Psoas muscle (tissue), 8 donors: ENCODE results near the gene ERV3-1. TPM values are rescaled to one million over a fixed set of nuclear protein-coding genes. Genes with fewer than 3 reads are reported as not detected.
"Not testable (repeated sequence)": the region's sequence is repeated elsewhere in the genome, so short reads cannot be mapped to it uniquely, and the experiment has no call there.

ENCODE experiments used
- ATAC-seq, 4 donors: fragments of 200-7000 bp; cut with Tn5 transposase; one replicate each; pipeline ENCODE4 v1.9.1; 2020; ENCODE audit warnings: moderate library complexity in 3 of 4, mild to moderate bottlenecking in 2 of 4
- DNase-seq, 2 donors: peaks; one replicate each; pipeline ENCODE4 v3.0.0-alpha.2; 2020
- H3K27ac ChIP-seq: fragments of 200-600 bp; one replicate; pipeline ENCODE4 v1.8.0; 2022
- H3K27me3 ChIP-seq, 3 donors: fragments of 200-600 bp in 1 of 3; one replicate each; pipeline versions ENCODE4 v1.6.1 to v1.8.0; 2013 to 2022; ENCODE audit warnings: low read length in 2 of 3, mild to moderate bottlenecking in 2 of 3, moderate library complexity in 1 of 3; ENCODE audit not compliant: insufficient read depth in 3 of 3
- H3K36me3 ChIP-seq, 2 donors: fragments of 200-600 bp in 1 of 2; one replicate each; pipeline versions ENCODE4 v1.6.1 to v1.8.0; 2013 to 2022; ENCODE audit warnings: low read depth in 1 of 2, mild to moderate bottlenecking in 1 of 2, moderate library complexity in 1 of 2; ENCODE audit not compliant: insufficient read depth in 1 of 2
- H3K4me1 ChIP-seq: fragments of 200-600 bp; one replicate; pipeline ENCODE4 v1.8.0; 2022
- H3K4me3 ChIP-seq: fragments of 200-600 bp; one replicate; pipeline ENCODE4 v1.8.0; 2022; ENCODE audit warnings: mild to moderate bottlenecking
- H3K9me3 ChIP-seq: fragments of 200-600 bp; one replicate; pipeline ENCODE4 v1.8.0; 2022
- CTCF ChIP-seq: fragments of 200-600 bp; IDR thresholded peaks from one replicate; pipeline ENCODE4 v1.8.0; 2022; ENCODE audit warnings: antibody characterized with exemption
- WGBS, 3 donors: extraction: QIAGEN DNeasy Blood & Tissue Kit; methylation state at CpG; one replicate each; pipeline versions ENCODE4 v1.1.6 to v1.1.7; 2013; 5-methylcytosine and 5-hydroxymethylcytosine counted together
- intact Hi-C, 2 donors: fragments of 100-400 bp; cut with DNase I; formaldehyde crosslinking; loops; one replicate each; pipeline versions ENCODE4 v1.11.0 to v1.14.2; 2022
- polyA plus RNA-seq, 3 donors: library from polyadenylated mRNA; stranded (reverse); fragments of 200-250 nt; gene quantifications; one replicate each; pipeline ENCODE4 v1.2.3, GENCODE V29; 2013
- total RNA-seq, 4 donors: library from RNA; stranded (reverse); fragmentation: NEBNext Ultra II Directional in 2 of 4; extraction: Animal tissue kit (Norgen Biotek cat#: 25700) in 2 of 4; gene quantifications; one replicate each; pipeline versions ENCODE4 v1.2.1 to v1.2.4, GENCODE V29; 2021 to 2023
- donor health status: healthy with polysubstance abuse.
- donor health status: DM: no; HTN: no; CAD: no; lungs with moderate emphysema.
- donor health status: Bipolar disorder and iron deficiency.
- donor health status: healthy.
- donor health status: DM: yes; HTN: yes; CAD: no.
- donor health status: DM: no; HTN: no; CAD: no.
- donor health status: DM: no; HTN: no; CAD: no.
- donor health status: DM: yes; HTN: yes; CAD: no.

Gene ERV3-1
- total and polyA plus RNA-seq, 7 donors = 0.80 to 7.2 (median 3.0) TPM

DNA sequence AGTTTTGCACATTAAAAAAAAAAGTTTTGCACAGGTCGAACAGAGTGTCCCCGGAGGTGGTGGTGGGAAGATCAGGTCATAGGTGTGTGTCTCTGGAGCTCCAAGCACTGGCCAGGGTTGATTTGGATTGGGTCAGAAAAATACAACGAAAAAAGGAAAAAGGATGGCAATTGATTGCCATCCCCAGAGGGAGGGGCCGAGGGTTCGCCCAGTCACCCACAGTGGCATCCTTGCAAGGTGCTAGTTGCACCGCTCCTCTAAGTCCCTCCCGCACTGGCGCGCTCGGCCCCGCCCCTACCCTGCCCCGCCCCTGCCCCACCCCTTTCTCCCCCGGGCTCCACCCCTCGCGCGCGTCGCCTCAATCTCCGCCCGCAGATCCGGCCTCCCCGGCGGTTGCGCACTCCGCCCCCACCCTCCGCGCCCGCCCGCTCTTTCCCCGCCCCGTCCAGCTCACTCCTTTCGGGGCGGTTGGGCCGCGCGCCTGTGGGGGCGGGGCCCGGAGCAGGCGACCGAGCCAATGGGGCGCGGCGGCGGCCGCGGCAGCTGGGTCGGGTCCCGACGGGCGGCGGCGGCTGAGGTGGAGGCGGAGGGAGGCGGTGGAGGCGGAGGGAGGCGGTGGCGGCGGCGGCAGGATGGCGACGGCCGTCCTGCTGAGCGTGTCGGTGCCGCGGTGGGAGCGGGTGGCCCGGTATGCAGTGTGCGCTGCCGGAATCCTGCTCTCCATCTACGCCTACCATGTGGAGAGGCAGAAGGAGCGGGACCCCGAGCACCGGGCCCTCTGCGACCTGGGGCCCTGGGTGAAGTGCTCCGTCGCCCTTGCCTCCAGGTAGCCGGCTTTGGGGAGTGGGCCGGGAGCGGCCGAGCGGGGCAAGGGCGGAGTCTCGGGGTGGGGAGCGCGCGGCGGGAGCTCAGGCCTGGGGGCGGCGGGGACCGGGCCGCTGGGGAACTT lies 31.5 kb upstream of the ERV3-1 start:
- 2 to 4% (median 2%) methylated on average over 22 to 85 of the region's 92 CpGs for WGBS, 3 donors
- ATAC-seq (peak; percentile 93 to 96 (median 96)), DNase-seq (peak; percentile 95 to 97)
- Histone ChIP-seq H3K4me1 (peaks cover 23% of the 10 kb centered on the region), H3K27ac (peak overlapping the region; percentile 91), H3K4me3 (peak overlapping the region; percentile 79), H3K9me3 (no peaks in the 10 kb centered on the region), H3K27me3 (no peaks in the 10 kb centered on the region), H3K36me3 (no peaks in the 10 kb centered on the region)
- intact Hi-C loops = no loop called here
- no peak for TF ChIP-seq CTCF

- peak overlapping the region; percentile 30 for H3K27ac ChIP-seq
These were observed 30.0 kb upstream of the ERV3-1 start for GRCh38 chr7:65036526-65036925.

GRCh38 chr7:65035469-65035868 lies 29.0 kb upstream of the ERV3-1 start:
- intact Hi-C loops, H3K27me3 ChIP-seq, ATAC-seq, DNase-seq, H3K9me3 ChIP-seq, H3K4me3 ChIP-seq, H3K36me3 ChIP-seq: not testable (repeated sequence)
- H3K4me1 ChIP-seq = peaks cover 23% of the 10 kb centered on the region
- H3K27ac ChIP-seq = peak overlapping the region; percentile 30

More at GRCh38 chr7:65036526-65036925, 30.0 kb upstream of the ERV3-1 start:
- ATAC-seq, H3K36me3 ChIP-seq, H3K9me3 ChIP-seq, DNase-seq, H3K4me3 ChIP-seq, intact Hi-C loops, H3K27me3 ChIP-seq: not testable (repeated sequence)
- WGBS, 3 donors = 5 to 29% (median 13%) methylated on average over 2 of the region's 2 CpGs
- peaks cover 23% of the 10 kb centered on the region for H3K4me1 ChIP-seq

GRCh38 chr7:65034120-65034782 lies 27.8 kb upstream of the ERV3-1 start:
- peaks cover 11% of the 10 kb centered on the region for H3K4me1 ChIP-seq
- H3K27me3 ChIP-seq, H3K27ac ChIP-seq, H3K9me3 ChIP-seq, H3K36me3 ChIP-seq, H3K4me3 ChIP-seq, DNase-seq, ATAC-seq, intact Hi-C loops: not testable (repeated sequence)
- WGBS, 3 donors = 78 to 87% (median 84%) methylated on average over 8 to 10 of the region's 10 CpGs

GRCh38 chr7:65033391-65033790 lies 26.9 kb upstream of the ERV3-1 start:
- H3K27me3 ChIP-seq, ATAC-seq, H3K36me3 ChIP-seq, H3K27ac ChIP-seq, H3K9me3 ChIP-seq, DNase-seq, H3K4me1 ChIP-seq, H3K4me3 ChIP-seq, intact Hi-C loops: not testable (repeated sequence)
- WGBS, 3 donors = 90 to 94% (median 91%) methylated on average over 24 to 29 of the region's 30 CpGs

DNA sequence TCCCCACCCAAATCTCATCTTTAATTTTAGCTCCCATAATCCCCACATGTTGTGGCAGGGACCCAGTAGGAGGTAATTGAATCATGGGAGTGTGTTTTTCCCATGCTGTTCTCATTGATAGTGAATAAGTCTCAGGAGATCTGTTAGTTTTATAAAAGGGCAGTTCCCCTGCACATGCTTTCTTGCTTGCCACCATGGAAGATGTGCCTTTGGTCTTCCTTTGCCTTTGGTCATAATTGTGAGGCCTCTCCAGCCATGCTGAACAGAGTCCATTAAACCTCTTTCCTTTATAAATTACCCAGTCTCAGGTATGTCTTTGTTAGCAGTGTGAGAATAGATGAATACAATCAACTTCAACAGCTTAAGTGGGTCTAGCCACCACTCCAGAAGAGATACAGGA lies 18.5 kb upstream of the ERV3-1 start:
- H3K9me3 ChIP-seq, H3K4me3 ChIP-seq, H3K27ac ChIP-seq, H3K4me1 ChIP-seq, H3K36me3 ChIP-seq, intact Hi-C loops, H3K27me3 ChIP-seq, ATAC-seq, DNase-seq: not testable (repeated sequence)

DNA sequence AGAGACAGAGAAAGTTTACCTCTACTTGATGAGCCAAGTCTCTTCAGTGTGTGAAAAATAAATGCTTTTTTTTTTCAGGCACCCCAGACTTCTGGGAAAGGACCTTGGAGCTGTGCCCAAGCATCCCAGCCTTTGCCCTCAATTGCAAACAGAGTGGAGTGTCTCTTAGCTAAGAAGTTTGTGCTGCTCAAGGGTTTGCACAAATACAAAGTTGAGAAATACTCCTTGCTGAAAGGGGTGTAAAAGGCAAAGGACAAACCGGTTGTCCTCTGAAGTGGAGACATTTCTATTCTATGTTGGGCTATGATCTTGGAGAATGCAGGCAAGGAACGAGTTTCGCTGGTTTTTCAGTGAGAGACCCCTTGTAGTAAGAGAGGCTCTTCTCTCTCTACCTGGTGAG lies 14.5 kb upstream of the ERV3-1 start:
- DNase-seq, H3K27me3 ChIP-seq, H3K36me3 ChIP-seq, H3K4me3 ChIP-seq, H3K9me3 ChIP-seq, intact Hi-C loops, ATAC-seq, H3K4me1 ChIP-seq, H3K27ac ChIP-seq: not testable (repeated sequence)
- WGBS, 3 donors = 79 to 80% (median 80%) methylated on average over 1 to 2 of the region's 3 CpGs

- H3K4me1 ChIP-seq = peaks cover 11% of the 10 kb centered on the region
- intact Hi-C loops = not testable (repeated sequence)
These were observed 3.4 kb upstream of the ERV3-1 start for GRCh38 chr7:65009881-65010280.

DNA sequence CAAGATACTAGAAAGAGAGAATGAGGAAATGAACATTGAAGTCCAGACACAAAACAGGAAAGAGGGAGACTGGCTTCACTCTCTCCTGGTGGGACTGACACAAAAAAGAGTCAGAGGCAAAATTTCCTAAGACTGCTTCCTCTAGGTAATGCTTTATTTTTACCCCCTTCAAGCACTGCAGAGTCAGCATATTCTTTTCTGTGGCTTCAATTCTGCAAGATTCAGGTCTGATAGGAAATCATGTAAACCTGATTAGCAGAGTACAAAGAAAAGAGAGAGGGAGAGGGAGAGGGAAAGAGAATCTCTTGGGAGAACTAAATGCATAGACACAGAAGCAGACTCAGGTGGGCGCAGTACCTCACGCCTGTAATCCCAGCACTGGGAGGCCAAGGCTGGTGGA lies 2.9 kb upstream of the ERV3-1 start:
- intact Hi-C loops, H3K4me3 ChIP-seq, ATAC-seq, H3K36me3 ChIP-seq, DNase-seq, H3K27me3 ChIP-seq, H3K27ac ChIP-seq, H3K9me3 ChIP-seq: not testable (repeated sequence)
- WGBS, 3 donors = 84 to 95% (median 94%) methylated on average over 2 of the region's 2 CpGs
- H3K4me1 ChIP-seq = peaks cover 14% of the 10 kb centered on the region

More at GRCh38 chr7:65009881-65010280, 3.4 kb upstream of the ERV3-1 start:
- not testable (repeated sequence) for H3K4me3 ChIP-seq, H3K9me3 ChIP-seq, H3K36me3 ChIP-seq, H3K27ac ChIP-seq, DNase-seq, H3K27me3 ChIP-seq, ATAC-seq
- 86 to 90% (median 88%) methylated on average over 7 of the region's 7 CpGs for WGBS, 3 donors

DNA sequence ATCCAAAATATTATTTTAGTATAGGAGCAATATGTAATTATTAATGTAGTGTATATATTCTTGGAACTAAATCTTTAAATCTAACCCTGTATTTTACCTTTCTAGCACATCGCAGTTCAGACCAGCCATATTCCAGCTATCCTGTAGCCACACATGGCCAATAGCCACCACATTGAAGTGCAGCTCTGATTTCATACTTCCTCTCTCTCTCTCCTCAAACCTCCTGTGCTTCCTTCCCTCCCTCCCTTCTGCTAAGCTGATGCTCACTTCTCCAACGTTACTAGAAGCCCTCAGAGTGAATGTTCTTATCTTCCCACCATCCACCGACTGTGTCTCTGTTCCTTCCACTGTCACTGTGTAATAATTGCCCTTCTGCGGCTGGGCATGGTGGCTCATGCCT lies 549 bp upstream of the ERV3-1 start:
- Histone ChIP-seq H3K4me3 (peak overlapping the region; percentile 87), H3K4me1 (peaks cover 14% of the 10 kb centered on the region), H3K27ac (peak overlapping the region; percentile 83)
- H3K9me3 ChIP-seq, intact Hi-C loops, DNase-seq, H3K27me3 ChIP-seq, H3K36me3 ChIP-seq: not testable (repeated sequence)
- WGBS, 3 donors = 70 to 85% (median 78%) methylated on average over 4 of the region's 4 CpGs
- ATAC-seq = peak in 1 of 4 donors; percentile 21
